ENCODE results near the gene ZNF652.
"Not testable (repeated sequence)": the region's sequence is repeated elsewhere in the genome, so short reads cannot be mapped to it uniquely, and the experiment has no call there.

The ZNF652 gene

DNA sequence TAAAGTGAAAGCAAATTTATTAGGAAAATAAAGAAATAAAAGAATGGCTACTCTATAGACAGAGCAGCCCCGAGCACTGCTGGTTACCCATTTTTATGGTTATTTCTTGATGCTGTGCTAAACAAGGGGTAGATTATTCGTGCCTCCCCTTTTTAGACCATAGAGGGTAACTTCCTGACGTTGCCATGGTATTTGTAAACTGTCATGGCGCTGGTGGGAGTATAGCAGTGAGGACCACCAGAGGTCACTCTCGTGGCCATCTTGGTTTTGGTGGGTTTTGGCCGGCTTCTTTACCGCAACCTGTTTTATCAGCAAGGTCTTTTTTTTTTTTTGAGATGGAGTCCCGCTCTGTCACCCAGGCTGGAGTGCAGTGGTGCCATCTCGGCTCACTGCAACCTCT lies 100.5 kb downstream of the ZNF652 start:
- DNase-seq (ENCODE audit: low read depth), result not testable (repeated sequence)

DNA sequence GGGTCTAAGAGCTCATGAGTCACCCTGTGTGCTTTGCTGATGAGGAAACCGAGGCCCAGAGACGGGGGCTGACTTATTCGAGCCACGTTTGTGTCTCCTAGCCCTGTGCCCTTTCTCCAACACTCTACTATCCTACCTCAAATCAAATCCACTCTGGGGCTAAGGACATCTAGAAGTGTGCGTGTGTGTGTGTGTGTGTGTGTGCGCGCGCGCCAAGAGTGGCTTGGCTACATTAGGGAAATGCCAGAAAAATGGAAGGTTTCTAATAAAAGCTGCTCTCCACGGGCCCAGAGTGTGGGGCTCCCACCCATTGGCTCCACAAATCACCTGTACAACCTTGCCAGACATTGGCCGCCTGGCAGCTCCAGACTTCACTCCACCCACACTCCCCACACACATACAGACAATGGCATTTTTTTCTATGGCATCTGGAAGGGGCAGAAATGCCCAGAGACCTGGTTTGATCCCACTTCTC lies 101.2 kb downstream of the ZNF652 start:
- DNase-seq (ENCODE audit: low read depth), result no peak

DNA sequence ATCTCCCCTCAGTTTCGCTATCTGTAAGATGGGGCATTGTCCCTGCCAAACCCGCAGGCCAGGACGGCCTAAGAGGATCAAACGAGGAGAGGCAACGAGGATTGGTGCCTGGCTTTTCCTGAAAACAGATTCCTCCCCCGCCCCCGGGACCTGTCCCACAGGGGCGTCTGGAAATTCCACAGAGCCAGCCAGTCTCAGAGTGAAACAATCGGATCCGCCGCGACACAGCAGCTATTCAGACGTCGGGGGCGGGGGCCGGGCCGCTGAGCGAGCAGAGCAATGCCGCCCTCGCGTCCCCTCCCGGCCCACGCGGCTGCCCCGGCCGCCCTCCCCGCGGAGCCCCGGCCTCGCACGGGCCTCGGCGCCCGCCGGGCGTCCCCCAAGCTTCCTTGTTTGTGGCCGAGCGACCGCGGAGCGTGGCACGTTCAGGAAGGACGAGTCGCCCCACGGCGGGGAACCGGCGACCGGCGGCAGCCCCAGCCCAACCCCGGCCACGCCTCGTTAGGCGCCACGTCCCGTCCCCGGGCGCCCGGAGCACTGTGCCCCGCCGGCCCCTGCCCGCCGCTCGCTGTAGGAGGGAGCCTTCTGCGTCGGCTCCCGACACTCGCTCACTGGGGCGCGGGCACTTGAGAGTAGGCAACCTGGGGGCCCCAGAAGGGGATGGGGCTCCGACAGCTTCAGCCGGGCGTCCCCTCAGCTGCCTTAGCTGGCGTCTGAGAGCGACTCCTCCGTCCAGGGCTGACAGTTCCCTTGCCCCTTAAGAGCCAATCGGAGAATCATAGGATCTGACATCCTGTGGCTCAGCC lies 101.8 kb downstream of the ZNF652 start:
- DNase-seq (ENCODE audit: low read depth), result no peak

DNA sequence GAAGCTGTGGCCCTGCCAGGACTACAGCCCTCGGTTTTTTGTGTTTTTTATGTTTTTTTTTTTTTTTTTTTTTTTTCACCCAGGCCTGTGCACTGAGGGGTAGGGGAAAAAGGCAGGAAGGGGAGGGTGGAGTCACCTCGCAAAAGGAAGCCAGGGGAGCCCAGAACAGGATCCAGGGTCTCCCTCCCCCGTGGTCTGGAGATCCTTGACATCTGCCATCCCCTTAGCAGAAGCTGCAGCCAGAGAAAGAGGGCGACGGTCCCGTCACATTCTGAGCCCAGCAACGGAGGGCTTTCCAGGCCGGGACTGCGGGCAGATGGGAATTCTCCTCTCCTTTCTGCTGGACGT lies 102.4 kb downstream of the ZNF652 start:
- no peak for DNase-seq (ENCODE audit: low read depth)

DNA sequence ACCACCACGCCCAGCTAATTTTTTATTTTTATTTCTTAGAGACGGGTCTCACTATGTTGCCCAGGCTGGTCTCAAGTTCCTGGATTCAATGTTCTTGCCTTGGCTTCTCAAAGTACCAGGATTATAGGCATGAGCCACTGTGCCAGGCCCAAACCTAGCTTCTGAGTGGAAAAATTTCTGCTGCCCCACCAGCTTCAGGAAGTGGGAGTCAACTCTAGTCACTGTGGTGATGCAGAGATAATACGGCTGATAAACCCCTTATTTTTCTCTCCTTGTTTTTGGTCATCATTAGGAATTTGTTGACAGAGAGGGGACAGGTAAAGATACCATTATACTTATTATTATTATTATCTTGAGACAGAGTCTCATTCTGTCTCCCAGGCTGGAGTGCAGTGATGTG lies 103.7 kb downstream of the ZNF652 start:
- no peak for DNase-seq (ENCODE audit: low read depth)

DNA sequence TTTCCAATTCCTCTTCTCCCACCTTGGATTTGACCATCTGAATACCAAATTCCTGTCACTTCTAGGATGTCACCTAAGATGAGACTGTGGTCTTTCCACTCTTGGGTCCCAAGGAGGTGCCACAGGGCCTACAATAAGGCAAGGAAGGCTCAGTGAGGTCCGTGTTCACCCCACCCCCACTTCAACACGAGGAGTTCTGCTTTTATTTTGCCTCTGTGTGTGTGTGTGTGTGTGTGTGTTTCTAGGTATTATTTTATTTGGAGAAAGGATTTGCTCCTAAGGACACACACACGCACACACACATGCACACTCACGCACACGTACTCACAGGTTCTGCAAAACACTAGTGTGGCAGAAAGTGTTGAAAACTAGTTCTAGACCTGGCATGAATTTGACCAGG lies 106.9 kb downstream of the ZNF652 start:
- DNase-seq (ENCODE audit: low read depth), result no peak

DNA sequence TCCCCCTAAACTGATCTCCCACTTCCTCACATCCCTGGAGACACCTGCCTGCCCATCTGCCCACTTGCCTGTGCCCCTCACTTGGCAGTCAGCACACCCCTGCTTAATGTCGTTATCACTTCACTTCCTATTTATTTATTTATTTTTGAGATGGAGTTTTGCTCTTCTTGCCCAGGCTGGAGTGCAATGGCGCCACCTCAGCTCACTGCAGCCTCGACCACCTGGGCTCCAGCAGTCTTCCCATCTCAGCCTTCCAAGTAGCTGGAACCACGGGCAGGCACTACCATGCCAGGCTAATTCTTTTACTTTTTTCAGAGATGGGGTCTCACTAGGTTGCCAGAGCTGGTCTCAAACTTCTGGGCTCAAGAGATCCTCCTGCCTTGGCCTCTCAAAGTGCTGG lies 108.0 kb downstream of the ZNF652 start:
- no peak for DNase-seq (ENCODE audit: low read depth)

DNA sequence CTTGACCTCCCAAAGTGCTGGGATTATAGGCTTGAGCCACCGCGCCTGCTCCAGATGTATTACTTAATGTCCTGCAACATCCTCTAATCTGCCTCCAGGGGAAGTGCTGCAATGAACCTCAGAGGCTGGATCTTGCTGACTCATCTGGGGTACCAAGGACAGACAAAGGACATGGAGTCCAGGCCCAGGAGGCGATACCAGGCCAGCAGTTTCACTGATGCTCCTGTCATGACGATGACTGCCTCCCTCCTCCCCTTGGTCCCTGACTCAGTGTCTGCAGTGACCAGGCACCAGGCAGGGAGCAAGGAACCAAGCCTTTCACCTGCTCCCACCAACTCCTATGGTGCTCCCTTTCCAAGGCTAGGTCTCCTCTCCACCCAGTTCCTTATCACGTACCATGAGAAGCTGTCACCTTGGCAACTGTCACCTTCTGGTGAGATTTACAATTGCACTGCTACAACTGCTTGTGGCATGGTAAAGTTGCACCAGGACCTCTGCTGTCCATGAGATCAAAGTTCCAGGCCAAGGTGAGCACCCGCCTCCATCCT lies 109.8 kb downstream of the ZNF652 start:
- DNase-seq (ENCODE audit: low read depth), result no peak

DNA sequence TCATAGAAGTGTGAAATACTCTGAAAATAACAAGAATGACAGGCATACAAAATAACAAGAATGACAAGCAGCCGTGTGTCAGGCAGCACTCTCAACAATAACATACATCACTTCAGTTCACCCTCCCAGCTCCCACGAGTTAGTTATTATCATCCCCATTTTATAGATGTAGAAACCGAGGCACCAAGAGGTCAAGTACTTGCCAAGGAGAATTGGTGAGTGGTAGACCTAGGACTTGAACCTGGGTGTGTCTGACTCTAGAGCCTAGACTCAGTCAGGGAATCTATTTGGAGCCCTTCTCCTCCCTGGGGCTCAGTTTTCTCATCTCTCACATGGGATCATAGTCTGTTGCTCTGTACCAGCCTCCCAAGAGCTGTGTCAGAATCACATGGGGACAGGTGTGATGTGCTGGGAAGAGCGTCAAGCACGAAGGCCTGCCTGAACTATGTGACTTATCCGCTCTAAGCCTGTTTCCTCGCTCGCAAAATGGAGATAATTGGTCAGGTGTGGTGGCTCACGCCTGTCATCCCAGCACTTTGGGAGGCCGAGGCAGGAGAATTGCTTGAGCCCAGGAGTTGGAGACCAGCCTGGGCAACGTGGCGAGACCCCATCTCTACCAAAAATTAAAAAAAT lies 112.0 kb downstream of the ZNF652 start:
- DNase-seq (ENCODE audit: low read depth), result no peak

DNA sequence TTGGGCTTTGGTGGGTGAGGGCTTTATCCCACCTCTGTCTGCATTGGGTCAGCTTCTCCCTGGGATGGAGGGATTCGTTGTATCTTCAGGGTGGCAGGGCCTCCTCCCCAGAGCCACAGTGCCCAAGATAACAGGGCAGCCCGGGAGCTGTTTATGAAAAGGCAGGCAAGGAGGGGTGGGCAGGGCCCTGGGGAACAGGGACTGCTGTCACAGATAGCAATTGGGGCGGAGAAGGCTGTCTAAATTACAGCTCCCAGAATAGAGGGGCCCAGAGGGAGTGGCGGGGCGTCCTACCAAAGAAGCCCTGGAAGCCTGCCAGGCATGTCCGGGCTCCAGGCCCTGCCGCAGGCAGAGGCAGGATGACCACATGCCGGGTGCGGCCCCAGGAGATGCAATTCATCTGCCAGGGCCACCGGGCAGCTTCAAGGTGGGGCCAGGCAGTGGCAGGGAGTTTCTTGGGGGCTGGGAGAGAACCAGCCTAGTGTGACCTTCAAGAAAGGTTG lies 112.7 kb downstream of the ZNF652 start:
- no peak for DNase-seq (ENCODE audit: low read depth)

DNA sequence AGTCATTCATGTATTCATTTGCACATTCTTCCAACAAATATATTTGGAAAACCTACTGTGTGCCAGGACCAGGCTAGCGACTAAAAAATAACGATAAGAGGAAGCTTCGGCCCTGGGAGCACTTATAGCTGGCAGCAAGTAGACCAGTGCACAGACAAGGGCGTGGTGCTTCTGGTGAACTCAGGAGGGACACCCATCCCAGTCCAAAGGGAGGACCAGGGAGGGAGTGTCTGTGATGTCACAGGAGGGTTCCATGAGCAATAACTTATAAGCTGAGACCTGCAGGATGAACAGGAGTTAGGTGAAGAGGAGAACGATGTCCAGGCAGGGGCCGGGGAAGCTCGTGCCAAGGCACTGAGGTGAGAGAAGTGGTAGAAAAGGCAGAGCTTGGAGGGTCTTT lies 114.1 kb downstream of the ZNF652 start:
- DNase-seq (ENCODE audit: low read depth), result no peak

DNA sequence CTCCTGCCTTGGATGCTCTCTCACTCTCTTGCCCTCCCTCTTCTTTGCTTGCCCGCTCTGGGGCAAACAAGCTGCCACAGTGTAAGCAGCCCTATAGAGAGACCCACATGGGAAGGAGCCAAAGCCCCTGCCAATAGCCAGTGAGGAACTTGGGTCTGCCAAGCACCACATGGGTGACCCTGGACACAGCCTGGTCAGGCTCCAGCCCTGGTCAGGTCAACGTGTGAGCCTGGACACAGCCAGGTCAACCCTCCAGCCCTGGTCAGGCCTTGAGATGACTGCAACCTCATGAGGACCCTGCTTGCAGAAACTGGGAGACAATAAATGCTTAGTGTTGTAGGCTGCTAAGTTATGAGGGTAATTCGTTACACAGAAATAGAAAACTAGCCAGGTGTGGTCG lies 117.2 kb downstream of the ZNF652 start:
- no peak for DNase-seq (ENCODE audit: low read depth)
